Spleen (tissue), 7 donors: ENCODE measurements around the gene MYLK.

Experiments used
- POLR2A ChIP-seq, 3 donors: fragments of 450-650 bp; IDR thresholded peaks; one replicate each; pipeline ENCODE4 v1.5.1; 2017; ENCODE audit warnings: antibody characterized with exemption in 3 of 3, mild to moderate bottlenecking in 1 of 3
- TF ChIP-seq, protein P1 (sequence below), 11 experiments: fragments of 200-600 bp in 7 of 11; fragments of 450-650 bp in 4 of 11; sonication (generic) in 4 of 11; IDR thresholded peaks in 8 of 11; conservative IDR thresholded peaks in 3 of 11; 1 replicate in 7 of 11; 2 replicates in 4 of 11; pipeline versions ENCODE4 v1.4.0 to v1.8.0; 2016 to 2021; ENCODE audit warnings: antibody characterized with exemption in 11 of 11, inconsistent platforms in 4 of 11, mild to moderate bottlenecking in 1 of 11
- donor health status: DM: no; HTN: no; CAD: no; lungs with moderate emphysema.
- donor health status: DM: no; HTN: no; CAD: no.
- donor health status: DM: no; HTN: no; CAD: no.

DNA sequence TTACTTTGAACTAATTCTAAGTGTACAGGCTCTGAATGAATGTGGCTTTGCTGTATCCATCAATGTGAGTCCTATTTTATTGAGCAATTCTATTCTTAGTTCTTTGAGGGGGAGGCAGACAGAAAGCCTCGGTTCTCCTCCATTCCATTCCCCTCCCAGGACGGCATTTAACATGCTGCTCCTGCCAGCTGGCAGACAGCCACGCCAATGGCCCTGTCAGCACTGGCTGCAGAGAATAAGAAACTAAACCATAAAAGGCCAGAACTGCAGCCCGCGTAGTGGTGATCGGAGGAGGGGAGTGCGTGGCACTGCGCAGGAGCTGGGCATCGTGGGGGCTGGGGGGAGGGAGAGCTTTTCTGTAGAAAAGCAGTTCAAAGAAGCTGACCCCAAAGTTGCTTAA, 223.2 kb downstream of the MYLK start:
- TF ChIP-seq, protein P1, sequence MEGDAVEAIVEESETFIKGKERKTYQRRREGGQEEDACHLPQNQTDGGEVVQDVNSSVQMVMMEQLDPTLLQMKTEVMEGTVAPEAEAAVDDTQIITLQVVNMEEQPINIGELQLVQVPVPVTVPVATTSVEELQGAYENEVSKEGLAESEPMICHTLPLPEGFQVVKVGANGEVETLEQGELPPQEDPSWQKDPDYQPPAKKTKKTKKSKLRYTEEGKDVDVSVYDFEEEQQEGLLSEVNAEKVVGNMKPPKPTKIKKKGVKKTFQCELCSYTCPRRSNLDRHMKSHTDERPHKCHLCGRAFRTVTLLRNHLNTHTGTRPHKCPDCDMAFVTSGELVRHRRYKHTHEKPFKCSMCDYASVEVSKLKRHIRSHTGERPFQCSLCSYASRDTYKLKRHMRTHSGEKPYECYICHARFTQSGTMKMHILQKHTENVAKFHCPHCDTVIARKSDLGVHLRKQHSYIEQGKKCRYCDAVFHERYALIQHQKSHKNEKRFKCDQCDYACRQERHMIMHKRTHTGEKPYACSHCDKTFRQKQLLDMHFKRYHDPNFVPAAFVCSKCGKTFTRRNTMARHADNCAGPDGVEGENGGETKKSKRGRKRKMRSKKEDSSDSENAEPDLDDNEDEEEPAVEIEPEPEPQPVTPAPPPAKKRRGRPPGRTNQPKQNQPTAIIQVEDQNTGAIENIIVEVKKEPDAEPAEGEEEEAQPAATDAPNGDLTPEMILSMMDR (IDR thresholded peaks at IDR 0.05 in 8 of 11, conservative IDR thresholded peaks at IDR 0.05 in 3 of 11) = no peak
- TF ChIP-seq POLR2A (IDR thresholded peaks at IDR 0.05) = no peak
